Stimulated activated CD8-positive, alpha-beta memory T cell treated with anti-CD3 and anti-CD28 coated beads, Interleukin-2, amount 100 ng/mL, for 48 hours (primary cell): ENCODE data around the gene PRKAG2.
"Not testable (repeated sequence)": the region's sequence is repeated elsewhere in the genome, so short reads cannot be mapped to it uniquely, and the experiment has no call there.

ENCODE experiments used
- DNase-seq, 2 donors: peaks; one replicate each; pipeline ENCODE4 v3.0.0-alpha.2; 2020; ENCODE audit warnings: low read depth in 2 of 2

Gene PRKAG2

DNA sequence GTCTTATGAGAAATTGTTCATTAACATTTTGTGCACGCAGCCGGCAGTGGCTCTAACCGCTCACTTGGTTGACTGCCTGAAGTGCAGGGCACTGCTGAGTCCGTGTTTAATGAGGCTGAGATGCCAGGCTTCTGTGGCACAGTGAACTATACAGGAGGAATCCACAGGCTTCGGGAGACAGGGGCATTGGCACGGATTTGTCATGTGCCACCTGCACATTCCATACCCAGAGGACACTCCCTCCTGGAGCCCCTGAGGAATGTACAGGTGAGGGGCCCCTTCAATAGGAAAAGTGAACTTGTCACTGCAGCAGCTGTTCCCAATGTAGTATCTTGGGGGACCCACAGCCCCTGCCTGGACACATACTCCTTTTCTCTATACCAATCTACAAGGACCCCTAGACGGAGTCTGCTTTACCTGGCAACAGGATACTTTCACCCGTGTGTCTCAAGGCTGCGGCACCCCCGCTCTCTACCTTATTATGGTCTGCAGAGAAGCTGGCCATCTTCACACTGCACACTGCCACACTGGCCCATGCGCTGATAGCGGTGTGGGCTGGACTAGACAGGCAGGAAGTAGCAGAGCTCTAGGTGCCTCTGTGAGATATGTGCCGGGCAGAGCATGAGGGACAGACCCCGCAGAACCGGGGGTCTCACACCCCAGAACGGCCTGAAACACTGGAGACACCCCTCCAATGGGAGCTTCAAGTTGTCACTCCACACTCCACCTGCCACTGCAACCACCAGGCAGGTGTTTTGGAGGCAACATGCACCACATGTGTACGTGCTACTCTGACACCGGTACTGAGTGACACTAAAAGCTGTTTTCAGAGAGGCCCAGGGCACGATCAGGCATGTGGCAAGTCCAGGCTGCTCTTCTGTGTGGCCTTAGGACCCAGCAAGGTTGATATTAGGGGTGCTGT lies 285.8 kb downstream of the PRKAG2 start:
- no peak for DNase-seq

DNA sequence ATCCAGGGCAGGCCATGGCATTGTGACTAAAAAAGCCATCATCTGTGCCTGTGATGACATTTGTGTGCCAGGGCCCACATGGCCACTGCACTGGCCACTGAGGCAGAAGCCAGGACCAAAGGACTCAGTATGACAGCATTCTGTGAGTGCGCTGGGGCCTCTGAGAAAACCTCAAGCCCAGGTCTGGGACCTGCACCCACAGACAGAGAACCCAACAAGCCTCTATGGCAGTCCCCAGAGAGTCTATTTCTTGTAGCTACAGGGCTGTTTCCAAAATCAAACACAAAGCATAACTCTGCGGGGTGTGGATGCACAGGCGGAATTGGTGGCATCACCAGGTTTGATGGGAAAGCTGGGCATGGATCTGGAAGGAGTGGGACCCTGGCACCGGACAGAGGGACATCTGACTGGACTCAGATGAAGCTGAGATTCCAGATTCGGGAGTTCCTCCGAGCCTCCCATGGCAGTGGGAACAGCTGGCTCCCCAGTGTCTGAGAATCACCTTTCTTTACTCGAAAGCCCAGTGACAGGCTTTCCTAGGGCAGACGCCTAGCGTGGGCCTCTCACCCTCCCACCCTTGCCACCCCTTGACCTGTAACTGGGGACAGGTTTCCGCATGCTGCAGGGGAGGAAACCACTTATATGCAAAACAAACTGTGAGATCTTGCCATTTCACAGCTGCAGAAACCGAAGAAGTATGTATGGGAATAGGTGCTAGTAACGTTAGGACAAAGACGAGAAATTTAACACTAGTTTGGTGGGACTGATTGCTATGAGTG lies 286.7 kb downstream of the PRKAG2 start:
- DNase-seq = no peak

DNA sequence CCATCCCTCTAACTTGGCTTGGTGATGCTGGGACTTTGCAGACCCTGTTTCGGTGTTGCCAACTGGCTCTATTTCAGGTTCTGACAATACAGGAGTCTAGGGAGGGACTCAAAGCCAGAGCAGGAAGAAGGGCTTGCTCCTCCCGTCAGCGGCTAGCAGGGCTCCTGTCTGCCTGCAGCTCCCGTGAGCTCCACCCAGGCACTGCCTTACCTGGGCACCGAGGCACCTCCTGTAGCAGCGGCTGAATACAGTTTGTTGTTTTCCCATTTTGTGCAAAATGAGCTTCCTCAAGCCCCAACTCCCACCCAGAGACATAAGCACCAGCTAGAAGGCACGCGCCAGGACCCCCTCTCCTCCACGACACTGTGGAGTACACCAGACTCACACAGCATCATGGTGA lies 287.9 kb downstream of the PRKAG2 start:
- DNase-seq = no peak

DNA sequence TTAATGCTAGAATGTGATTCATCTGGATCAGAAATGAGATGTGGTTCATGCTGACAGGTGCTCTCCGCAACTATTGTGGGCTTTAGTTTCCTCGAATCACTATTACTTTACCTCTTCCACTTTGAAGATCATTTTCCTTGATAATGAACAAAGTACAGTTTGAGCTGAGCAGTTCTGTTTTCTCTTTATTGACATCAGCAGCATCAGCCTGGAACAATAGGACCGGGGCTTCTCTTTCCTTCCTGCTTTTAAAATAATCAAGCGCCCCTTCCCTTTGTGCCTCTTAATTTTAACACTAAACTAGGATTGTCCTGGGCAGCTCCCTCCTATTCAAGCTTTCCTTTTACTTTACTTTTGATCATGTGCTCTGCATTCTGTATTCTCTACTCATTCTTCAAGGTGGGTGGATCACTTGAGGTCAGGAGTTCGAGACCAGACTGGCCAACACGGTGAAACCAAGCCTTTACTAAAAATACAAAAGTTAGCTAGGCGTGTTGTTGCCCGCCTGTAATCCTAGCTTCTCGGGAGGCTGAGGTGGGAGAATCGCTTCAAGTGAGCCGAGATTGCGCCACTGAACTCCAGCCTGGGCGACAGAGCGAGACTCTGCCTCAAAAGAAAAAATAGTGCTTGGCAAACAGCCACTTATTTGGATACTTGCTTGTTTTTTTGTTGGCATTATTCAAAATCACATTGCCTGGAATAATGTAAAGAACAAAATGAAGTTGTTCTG lies 290.2 kb downstream of the PRKAG2 start:
- no peak for DNase-seq

DNA sequence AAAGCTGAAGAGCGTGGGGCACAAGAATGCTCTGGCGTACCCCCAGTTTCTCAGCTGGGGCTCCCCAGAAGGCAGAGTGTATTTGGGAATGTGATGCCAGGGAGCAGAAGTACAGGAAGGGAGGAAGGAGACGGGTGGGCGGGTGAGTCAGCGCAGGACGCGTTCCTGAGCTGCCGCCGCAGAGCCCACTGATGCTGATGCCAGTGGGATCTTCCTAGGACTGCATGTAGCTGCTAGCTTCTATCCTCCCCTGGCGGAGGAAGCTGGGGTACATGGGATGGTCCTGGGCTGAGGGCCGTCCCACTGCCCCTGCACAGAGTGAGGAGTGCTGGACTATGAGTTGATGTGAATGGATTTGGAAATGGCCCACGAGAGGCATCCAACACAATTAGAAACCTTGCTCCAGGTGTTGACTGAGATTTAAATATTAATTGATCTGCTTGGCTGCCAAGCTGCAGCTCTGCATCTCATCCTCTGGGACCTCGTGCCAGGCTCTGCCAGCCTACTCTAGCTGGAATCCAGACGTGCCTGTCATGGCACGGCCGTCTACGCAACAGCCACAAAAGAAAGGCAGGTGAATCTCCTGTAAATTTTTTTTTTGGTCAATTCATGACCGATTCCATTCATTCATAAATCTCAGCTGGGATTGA lies 291.0 kb downstream of the PRKAG2 start:
- DNase-seq = no peak

DNA sequence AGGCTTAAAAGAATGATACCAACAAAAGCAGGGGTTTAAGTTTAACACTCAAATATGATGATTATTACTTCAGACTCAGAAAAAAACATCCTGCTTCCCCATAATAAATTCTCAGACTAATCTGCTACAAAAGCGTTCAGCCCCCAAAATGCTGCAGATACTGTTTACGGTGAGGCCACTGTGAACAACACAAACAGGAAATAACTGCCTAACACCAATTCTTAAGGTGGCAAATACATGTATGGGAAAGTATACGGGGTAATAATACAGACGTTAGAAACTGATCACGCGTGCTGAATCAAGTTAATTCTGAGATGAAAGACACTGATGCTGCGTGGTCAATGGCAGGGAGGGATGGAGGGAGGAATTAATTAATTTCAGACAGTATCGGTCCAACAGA lies 295.2 kb downstream of the PRKAG2 start:
- DNase-seq = no peak

DNA sequence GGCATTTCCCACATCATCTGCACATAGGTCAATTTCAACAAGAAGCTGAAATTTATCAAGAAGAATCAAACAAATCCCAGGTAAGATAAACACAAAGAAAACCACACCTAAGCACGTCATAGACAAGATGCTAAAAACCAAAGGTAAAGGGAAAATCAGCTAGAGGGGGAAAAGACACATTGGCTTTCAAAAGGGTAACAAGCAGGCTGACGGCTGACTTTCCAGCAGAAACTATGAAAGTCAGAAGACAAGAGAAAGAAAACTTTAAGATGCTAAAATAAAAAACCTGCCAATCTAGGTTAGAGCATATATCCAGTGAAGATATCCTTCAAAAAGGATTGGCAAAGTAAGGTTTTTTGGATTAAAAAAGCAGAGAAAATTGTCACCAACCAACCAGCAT lies 297.3 kb downstream of the PRKAG2 start:
- no peak for DNase-seq

DNA sequence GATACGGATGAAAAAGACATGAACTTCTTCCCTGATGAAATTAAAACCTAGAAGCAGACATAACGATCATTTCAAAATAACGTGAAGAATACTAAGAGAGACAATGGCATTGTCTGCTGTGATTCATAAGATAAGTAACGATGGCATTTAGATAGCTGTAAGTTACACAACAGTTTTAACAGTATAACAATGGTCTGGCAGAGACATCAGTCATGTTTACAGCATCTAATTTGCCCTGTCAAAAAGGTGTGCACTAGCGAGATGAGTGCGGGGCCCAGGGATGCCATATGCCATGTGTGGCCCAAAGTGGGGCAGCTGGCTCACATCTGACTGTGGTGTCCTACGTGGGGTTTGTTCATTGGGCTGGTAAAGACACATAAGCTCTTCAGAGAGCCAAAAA lies 301.5 kb downstream of the PRKAG2 start:
- no peak for DNase-seq

DNA sequence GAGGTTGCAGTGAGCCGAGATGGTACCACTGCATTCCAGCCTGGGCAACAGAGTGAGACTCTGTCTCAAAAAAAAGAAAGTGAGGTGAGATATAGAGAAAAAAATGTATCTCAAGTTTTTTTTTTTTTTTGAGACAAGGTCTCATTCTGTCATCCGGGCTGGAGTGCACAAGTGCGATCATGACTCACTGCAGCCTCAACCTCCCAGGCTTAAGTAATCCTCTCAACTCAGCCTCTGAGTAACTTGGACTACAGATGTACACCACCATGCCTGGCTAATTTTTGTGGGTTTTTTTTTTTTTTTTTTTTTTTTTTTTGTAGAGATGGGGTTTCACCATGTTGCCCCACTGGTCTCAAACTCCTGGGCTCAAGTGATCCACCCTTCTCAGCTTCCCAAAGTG lies 303.9 kb downstream of the PRKAG2 start:
- not testable (repeated sequence) for DNase-seq

DNA sequence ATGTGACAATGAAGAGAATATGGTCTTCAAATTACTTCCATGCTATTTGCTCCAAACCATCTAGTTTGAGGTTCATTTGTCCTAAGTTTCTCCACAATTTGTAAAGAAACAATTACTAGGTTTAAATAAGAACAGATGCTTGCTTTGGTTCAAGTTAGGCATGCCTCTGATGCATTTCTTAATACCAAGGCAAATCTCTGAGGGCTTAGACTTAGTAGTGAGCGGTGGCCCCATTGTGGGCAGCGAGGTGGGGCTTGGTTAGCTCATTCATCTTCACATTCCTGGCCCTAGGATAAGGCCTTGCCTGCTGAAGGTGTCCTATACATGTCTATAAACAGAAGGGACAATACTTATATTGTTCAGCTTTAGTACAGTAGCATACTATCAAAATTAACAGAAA lies 304.8 kb downstream of the PRKAG2 start:
- DNase-seq = no peak

DNA sequence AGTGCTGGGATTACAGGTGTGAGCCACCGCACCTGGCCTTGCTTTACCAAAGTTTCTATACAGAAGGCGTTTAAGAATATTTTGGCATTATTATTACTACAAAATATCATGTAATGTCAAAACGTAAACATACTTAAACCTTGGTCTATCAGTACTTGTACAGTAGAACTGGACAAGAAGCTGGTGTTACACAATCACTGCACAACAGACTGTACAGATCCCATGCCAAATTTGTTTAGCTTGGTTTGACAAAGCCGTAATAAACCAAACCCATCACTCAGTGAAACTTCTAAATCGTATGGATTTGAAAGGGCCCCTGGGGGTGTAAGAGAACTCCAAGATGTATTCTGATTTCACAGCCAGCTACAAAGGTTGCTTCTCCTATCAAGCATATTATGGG lies 305.4 kb downstream of the PRKAG2 start:
- no peak for DNase-seq

DNA sequence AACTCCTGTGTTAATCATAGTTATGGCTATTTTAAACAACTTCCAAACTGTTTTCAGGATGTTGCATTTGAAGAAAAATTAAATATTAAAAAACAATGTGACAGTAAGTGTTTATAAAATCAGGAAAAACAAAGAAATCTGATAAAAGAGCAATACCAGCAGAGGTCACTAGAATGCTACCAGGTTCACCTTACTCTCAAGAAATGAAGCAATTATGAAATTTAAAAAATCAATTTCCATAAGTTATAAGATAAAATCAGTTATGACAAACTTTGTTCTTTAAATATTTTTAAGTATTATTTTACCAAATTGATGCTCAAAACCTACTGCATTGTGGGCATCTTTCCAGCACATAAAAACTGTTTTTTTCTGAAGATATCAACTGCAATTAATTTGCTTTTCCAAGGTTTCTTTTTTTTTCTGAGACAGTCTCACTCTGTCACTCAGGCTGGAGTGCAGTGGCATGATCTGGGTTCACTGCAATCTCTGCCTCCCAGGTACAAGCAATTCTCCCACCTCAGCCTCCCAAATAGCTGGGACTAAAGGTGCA lies 306.5 kb downstream of the PRKAG2 start:
- no peak for DNase-seq

DNA sequence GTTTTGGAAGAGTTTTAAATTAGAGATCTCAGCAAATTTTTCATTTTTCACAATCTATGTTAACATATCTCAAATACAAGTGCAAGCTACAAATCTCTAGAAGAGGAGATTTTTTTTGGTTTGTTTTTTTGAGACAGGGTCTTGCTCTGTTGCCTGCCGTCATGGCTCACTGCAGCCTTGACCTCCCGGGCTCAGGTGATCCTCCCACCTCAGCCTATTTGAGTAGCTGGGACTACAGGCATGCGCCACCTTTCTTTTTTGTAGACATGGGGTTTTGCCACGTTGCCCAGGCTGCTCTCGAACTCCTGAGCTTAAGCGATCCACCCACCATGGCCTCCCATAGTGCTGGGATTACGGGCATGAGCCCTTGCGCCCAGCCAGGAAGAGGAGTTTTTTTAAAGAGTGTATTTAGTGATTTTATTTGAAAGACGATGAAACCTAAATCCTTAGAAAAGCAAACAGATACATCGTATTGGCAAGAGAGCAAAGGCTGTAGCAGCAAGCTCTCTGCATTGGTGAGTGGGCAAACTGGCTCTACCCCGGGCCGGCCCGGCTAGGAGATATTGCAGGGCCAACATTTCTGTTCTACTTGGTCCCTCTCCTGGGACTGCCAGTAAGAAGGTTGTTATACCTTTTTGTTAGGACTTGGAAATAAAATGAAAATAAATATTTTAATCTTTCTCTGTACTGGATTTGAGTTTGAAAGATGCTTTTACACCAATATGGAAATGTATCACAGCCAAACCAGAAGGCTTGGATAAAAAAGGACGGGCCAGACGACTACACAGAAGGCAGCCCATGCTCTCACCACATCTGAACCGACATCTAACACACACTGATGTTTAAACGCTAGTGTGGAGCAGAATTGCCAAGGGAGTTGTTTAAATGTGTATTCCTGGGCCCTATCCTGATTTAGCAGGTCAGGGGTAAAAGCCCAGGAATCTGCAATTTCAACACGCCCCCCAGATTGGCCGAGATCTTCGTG lies 307.7 kb downstream of the PRKAG2 start:
- no peak for DNase-seq

DNA sequence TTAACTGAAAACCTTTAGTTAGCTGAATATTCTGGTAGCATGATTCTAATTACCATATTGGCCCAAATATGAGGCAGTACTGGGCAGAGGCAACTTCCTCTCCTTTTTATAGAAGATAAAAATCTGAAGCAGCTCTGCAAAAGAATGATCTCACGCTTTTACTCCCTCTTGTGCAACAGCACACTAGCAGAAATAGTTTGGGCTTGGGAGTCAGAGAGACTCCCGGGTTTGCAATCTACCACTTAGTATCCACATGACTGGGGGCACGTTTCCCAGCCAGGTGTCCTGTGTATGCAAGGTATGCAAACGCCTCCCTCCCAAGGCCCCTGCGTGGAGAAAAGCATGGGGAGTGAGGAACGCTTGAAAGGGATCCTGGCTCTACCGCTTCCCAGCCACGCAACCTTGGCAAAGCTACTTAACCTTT lies 310.0 kb downstream of the PRKAG2 start:
- no peak for DNase-seq

DNA sequence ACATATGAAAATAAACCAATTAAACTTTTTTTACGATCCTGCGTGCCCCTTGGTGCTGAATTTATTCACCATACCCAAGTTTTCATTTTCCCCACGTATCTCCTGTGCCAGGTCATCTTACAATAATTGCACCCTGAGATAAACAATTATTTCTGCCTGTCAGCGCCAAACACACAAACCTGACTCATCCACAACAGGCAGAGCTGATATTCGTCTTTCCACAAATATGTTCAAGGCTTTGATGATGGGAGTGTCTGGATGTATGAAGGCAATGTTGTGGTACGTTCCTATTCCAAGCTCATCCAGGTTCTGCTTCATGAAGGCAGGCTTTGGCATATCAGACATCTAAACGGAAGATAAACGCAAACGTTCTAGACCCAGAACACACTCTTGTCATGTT lies 311.4 kb downstream of the PRKAG2 start:
- no peak for DNase-seq

DNA sequence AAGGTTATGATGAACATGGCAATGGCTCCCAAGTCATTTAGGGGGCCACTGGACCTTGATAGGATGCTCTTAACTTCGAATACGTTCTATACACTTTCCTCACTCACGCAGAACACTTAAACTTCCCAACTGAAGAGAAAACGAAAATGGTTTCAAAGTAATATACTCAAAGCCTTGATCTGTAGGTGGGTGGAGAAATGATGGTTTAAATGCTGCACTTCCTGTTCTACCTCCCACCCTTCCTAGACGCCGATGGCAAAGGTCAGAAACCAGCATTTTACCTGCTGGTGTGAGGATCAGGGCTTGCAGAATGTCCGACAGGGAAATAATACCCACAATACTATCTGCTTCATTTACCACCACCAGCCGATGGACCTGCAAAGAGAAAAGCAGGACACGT lies 316.7 kb downstream of the PRKAG2 start:
- no peak for DNase-seq

DNA sequence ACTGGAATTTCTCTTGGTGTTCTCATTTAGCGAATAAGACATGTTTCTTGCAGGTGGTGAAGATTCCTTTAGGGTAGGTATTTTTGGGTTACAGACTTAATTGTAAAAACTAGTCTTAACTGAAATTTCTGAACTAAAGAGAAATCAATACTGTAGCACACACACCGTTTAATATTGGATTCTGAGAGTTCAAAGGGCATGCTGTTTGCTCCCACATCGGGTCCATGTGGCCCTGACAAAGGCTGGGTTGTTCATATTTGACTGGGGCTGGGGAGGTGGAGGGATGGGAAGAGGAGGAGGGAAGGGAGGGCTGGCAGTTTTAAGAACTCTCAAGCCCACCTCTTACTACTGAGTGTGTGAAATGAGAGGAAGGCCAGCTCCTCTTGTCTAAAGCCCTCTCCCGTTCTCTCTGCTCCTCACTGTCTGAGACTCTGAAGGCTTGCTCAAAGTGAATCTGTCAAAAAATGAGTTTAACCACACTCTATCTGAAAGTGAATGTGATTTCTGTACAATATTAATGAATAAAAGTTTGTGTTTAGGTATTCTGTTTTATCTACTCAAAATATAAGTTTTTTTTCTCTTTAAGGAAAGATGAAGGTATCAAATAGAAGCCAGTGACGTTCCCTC lies 317.2 kb downstream of the PRKAG2 start:
- no peak for DNase-seq

DNA sequence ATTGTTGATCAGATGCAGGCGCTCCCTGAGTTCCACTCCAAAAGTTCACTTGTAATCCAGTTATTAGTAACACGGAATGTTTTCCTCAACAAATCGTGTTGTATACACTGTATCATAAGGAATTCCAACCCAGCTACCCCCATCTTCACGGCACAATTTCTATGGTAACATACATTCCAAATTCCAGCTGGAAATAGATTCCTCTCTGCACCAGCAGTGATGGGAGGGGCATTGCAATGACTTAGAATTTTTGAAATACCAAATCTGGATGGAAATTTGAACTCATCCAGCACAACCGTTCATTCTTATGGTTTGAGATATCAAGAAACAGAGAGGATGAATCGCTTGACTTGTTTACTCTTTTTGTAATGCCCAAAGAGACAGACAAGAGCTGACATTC lies 318.3 kb downstream of the PRKAG2 start:
- DNase-seq = no peak

DNA sequence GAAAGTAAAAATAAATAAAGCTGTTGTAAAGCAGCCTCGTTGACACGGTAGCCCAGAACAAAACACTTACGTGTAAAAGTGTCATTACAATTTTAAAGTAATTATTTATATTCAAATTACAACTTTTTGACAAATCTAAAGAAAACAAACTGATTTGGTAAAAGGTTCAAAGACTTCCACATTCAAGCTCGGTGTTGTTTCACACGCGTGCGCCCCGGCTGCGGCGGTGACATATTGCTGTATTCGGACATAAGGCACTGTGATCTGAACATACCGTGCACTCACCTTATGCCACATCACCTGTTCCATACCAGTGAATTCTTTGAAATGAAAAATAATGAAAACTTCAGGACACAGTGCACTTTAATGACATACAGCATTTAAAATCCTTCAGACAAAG lies 320.3 kb downstream of the PRKAG2 start:
- DNase-seq = no peak

DNA sequence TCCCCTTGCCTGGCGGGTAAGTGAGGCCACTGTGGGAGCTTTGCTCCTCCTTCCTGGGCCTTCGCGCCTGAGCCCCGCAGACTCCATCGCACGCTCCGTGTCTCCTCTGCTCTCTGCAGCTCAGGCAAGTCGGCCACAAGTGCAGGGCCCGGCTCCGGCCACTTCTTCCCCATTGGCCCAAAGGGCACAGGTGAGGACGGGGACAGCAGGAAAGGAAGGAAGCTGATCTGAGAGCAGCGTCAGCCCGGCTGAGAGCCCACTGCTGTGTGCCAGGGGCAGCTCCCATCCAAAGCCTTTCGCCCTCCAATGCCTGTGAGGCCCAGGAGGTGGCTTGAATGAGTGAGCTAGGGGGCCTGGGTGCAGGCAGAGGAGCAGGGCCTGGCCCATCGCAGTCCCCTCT lies 323.6 kb downstream of the PRKAG2 start:
- DNase-seq = no peak
